PC-3 (cell line): ENCODE results near the gene ASPRV1.

Experiments used
- EZH2 ChIP-seq: fragments of 300-600 bp; sonication (generic); IDR thresholded peaks from one replicate; pipeline ENCODE4 v1.6.1; 2017; ENCODE audit warnings: antibody characterized with exemption, mild to moderate bottlenecking, low read length; ENCODE audit not compliant: unreplicated experiment
- EZH2phosphoT487 ChIP-seq: fragments of 300-600 bp; sonication (generic); IDR thresholded peaks from 2 replicates; pipeline ENCODE4 v1.6.1; 2018; ENCODE audit warnings: mild to moderate bottlenecking, antibody characterized with exemption, low read length, borderline replicate concordance
- TF ChIP-seq, protein P1 (sequence below): fragments of 300-600 bp; sonication (generic); conservative IDR thresholded peaks from 2 replicates; pipeline ENCODE4 v1.5.1; 2017; ENCODE audit warnings: antibody characterized with exemption, low read depth, mild to moderate bottlenecking, low read length

DNA sequence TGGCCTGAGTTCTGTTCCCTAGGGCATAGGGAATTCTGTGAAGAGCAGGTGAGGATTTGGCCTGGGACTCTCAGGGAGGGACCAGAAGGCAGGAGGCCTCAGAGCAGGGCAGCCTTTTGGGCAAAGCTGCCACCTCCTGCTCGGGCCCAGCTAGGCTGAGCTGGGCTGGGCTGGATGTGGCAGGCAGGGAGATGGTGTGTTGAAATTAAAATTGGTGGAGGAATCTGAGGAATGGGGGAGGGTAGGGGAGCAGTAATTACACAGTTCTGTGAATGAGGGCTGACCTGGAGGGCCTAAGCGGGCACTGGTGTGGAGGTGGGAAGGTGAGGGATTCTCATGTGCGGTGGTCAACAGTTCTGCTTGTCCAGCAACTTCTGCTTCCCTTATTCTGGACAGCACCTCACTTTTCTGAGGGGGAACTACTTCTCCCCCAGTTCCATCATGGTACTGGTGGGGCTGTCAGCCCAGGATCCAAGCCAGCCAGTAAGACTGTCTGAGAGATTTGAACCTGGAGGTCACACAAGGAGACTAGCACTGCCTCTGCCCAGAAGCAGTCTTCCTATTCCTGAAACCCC lies 22.0 kb upstream of the ASPRV1 start:
- TF ChIP-seq, protein P1, sequence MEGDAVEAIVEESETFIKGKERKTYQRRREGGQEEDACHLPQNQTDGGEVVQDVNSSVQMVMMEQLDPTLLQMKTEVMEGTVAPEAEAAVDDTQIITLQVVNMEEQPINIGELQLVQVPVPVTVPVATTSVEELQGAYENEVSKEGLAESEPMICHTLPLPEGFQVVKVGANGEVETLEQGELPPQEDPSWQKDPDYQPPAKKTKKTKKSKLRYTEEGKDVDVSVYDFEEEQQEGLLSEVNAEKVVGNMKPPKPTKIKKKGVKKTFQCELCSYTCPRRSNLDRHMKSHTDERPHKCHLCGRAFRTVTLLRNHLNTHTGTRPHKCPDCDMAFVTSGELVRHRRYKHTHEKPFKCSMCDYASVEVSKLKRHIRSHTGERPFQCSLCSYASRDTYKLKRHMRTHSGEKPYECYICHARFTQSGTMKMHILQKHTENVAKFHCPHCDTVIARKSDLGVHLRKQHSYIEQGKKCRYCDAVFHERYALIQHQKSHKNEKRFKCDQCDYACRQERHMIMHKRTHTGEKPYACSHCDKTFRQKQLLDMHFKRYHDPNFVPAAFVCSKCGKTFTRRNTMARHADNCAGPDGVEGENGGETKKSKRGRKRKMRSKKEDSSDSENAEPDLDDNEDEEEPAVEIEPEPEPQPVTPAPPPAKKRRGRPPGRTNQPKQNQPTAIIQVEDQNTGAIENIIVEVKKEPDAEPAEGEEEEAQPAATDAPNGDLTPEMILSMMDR, result no peak
- TF ChIP-seq EZH2 (no peak), EZH2phosphoT487 (no peak)
